Stimulated activated CD4-positive, alpha-beta T cell treated with anti-CD3 and anti-CD28 coated beads, Interleukin-4, amount 100 ng/mL, for 1 hour (primary cell): Measurements from ENCODE around the gene PDZD2.

Experiments used
- DNase-seq: peaks from one replicate; pipeline ENCODE4 v3.0.0-alpha.2; 2020

Gene PDZD2

DNA sequence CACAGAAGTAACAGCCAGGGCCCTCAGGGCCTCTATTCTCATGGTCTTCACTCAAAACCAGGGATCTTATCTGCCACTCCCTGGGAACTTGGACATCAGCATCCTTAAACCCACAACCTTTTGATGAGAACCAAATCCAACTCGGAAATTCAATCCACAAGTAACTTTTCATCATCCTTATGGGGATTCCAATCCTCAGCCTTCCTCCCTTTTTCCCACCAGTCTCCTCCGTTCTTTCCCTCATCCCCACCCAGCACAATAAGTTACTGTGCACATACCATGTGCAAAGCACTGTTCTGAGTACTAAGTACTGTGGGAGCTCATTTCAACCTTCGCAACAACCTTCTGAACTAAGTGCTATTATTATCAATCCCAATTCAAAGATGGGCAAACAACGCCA is 518.1 kb downstream of the PDZD2 start:
- no peak for DNase-seq

DNA sequence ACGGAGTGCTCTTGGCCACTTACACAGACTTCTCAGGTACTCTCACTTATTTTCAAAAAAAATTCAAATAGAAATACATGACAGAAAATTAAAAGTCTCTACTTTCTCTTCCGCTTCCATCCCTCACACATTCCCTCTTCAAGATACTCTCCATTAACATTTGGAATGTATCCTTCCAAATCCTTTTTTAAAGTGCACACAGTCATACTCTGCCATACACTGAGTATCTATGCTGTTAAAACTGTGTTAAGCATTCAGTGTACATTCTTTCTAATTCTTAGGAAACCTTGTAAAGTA is 519.7 kb downstream of the PDZD2 start:
- no peak for DNase-seq

DNA sequence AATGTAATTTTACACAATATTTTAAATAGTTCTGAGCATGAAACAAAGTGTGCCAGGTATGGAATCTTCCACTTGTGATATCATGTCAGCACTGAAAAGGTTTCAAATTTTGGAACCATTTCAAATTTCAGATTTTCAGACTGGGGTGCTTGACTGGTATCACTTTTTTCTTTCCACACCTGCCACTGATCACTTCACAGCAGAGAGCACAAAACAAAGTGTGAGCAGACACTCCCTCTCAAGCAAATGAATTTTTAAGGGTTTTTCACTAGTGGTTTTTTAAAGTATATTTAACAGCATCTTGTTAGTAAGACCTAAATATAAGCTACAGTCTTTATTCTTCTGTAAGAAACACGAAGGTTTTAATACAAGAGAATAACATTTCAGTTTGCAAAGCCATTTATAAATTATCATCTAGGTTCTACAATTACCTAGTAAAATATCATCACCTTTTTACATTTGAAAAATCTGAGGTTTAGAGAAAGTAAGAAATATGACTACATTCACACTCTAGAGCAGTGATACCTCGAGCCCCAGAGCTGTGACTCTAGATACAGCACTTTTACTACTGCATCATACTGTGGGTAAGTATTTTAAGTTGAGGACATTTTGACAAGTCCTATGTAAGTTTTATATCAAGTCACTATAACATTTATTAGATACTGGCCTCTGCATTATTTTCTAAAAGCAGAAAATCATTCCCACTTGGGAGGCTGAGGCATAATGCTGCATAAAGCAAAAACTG is 520.6 kb downstream of the PDZD2 start:
- no peak for DNase-seq

DNA sequence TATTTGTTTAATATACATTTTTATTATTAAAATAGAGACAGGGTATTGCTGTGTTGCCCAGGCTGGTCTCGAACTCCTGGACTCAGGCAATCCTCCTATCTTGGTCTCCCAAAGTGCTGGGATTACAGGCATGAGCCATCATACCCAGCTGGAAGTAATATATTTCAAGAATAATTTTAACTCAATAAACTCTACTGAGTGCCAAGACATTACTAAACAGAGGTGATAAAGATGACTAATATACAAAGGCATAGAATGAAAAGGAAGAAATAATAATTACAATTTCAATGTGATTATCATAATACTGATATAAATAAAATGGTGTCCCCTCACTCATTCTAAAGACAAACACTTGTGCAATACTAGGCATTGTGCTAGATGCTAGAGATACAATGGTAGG is 521.3 kb downstream of the PDZD2 start:
- DNase-seq: no peak
